HG03342 (cell line): ENCODE data around the gene ODAD4.
"Not testable (repeated sequence)": the region's sequence is repeated elsewhere in the genome, so short reads cannot be mapped to it uniquely, and the experiment has no call there.

Experiments
- ATAC-seq: cut with Tn5 transposase; IDR thresholded peaks from one replicate; pipeline ENCODE4 v1.9.1; 2021; ENCODE audit warnings: mild to moderate bottlenecking, moderate library complexity; ENCODE audit not compliant: unreplicated experiment

Gene ODAD4

DNA sequence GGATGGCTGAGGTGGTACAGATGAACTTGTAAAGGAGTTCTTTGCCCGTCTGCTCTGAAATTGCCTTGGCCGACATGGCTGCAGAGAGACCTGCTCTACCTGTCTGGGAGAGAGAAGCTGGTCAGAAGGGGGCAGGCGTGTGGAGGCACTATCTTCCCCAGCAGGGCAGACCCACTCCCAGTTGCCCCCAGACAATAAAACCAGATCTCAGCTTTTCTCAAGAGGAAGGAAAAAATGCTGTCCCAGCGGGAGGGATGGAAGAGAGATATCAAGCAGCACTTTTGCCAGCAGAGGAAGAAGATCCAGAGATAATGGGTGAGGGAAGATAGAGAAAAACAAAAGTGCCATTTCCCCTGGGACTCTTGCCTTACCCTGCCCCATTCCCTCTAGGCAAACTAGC lies 16.6 kb upstream of the ODAD4 start:
- no peak for ATAC-seq

DNA sequence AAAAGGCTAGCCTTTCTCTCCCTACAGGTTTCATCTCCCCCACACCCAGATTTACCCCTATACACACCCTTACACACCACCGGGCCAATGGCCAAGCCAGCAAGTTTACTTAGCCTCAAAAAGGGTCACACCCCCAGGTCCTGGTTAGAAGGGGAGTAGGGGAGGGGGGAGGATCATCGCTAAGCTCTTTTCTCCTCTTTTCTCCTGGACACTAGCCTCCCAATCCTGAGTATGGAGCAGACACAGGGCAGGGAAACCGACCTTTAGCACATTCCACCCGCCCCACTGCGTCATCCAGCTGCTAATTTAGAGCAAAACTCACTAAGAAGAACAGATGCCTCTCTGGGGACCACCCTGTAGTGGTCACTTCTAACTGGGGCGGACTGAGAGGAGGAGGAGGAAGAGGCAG lies 16.1 kb upstream of the ODAD4 start:
- ATAC-seq: no peak

DNA sequence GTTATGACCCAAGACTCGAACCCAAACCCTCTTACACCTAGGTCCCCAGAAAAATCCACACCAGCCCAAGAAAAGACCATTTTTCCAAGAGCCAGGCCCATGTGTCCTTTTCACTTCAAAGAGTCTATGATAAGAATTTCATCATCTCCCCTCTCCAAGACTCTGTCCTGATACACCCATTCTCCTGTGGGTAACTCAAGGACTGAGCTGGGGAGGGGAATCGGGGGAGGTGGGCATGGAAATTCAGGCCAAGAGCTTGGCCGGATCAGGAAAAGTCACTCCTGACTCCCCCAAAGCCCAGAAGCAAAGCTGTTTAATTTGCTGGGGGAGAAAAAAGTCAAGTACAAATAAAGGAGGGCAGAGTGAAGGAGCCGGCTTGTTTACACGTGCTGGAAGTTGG lies 15.4 kb upstream of the ODAD4 start:
- ATAC-seq: no peak

DNA sequence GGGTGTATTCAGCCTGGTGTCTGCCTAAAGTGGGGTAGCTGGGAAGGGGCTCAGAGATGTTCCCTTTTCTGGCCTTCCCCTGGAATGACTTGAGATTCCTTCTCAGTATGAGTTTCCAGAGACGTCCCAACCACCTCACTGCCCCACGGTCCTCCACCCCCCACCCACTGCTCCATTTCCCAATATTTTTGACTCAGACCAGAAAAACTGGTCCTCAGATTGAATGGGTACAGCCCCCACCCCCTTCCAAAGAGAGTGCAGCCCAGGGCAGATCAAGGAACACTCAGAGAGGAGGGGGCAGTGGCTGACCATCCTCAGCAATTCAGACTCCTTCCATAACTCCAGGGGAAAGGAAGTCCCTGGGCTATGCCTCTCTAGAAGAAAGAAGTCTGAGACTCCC lies 14.9 kb upstream of the ODAD4 start:
- ATAC-seq: no peak

DNA sequence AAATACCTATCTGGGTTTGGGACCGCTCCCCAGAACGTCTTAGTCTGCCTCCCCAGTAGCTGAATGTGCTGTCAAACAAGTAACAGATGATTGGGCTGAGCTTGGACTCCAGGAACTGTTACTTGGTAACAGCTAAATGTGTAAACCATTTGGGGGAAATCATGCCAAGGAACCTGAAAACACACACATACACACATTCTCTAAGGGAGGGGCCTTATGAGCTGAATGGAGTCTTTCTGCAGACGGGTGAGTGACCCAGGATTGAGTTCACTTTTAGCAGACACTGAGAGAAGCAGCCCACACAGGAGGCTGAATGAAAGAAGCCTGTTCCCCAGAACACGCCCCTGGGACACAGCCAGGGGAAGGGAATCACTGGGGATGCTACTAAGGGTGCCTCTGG lies 13.2 kb upstream of the ODAD4 start:
- no peak for ATAC-seq

DNA sequence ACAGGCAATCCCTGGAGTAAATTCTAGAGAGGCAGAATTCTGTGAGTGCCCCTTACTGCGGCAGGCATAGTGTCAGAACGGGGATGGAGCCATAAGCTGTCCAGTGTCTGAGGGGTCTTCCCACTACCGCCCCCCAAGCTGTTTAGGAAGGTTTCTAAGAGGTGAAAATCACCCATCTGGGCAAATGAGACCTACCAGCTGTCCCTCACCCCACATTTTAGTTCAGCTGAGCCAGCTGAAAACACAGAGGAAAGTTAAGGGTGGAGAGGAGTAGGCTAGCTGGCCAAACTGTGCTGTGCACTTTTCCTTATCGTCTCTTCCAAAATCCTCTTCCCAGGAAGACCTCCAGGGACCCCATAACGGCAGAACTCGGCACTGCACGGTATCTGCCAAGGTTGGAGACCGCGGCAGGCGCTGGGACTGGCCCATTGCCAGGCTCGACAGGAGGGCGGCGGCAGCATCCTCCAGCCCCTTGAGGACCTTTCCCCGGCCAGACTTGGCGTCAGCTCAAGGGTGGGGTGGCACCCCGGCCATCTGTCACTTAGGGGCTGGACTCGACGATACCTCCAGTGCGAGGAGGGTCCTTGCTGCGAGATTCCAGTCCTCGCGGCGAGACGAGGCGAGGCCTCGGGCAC lies 12.6 kb upstream of the ODAD4 start:
- ATAC-seq: no peak

DNA sequence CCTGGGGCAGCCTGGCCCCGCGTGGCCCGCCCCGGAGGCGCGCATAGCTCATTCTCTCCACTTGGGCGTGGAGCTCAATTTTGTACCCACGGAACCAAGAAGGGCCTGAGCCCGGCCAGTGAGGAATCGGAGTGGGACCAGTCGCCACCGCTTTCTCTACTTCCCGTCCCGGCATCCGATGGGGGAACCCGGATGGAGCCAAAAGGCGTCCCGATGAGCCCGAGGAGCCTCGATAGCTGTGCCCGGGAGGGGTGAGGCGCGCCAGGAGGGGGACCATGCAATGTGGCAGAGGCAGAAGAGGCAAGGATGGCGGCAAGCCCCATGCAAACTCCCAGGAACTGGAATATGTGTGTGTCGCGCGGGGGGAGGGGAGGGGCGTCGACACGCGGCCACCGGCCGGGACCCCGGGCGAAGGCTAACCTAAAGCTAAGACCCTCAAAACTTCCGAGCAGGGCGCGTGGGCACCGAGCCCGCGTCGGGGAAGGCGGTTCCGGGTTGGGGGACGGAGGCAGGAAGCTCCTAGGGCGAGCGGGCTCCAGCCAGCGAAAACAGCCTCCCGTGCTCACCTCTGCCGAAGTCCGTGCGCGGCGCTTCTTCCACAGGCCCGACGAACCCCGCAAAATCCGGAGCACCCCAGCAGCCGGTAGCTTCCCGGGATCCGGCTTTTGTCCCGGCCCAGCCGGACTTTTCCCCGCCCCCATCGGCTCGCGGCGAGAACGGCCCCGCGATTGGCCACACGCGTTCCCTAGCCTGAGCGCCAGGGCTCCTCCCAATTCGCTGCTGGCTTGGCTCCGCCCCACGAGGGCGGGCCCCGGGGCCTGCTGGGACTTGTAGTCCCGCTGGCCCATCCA lies 11.9 kb upstream of the ODAD4 start, which contains the start of gene ACLY:
TSS of gene ACLY (minus strand) at position 638 of the 851 bp plus-strand sequence. CDS start 5,078 bp downstream, outside the sequence.
- ATAC-seq: peak; percentile 92

DNA sequence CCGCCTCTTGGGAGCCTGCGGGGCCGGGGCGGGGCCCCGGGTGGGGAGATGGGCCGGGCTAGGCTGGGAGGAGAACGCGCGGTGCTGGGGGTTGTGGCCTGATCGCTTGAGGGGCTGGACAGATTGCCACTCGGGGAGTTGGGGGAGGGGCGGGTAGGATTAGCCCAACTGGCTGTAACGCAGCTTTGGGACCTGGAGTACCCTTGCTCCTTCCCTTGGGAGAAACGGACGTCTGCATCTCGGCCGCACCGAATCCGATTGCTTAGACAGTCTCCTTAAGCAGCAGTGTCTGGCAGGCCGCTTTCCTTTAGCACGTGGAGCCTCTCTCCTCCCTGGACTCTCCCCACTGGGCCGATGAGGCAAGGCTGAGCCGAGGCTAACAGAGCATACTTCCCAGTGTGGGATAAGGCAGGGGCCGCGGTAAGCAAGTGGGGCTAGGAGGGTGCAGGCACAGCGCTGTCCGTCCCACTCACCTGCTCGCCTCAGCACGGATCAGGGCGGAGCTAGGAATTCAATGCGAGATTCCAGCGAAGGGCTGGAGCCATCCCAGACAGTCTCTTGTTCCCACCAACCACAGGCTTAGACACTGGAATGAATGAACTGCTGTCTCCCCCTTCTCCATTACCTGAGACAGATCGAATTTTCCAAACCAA lies 11.1 kb upstream of the ODAD4 start:
- peak; percentile 11 for ATAC-seq

DNA sequence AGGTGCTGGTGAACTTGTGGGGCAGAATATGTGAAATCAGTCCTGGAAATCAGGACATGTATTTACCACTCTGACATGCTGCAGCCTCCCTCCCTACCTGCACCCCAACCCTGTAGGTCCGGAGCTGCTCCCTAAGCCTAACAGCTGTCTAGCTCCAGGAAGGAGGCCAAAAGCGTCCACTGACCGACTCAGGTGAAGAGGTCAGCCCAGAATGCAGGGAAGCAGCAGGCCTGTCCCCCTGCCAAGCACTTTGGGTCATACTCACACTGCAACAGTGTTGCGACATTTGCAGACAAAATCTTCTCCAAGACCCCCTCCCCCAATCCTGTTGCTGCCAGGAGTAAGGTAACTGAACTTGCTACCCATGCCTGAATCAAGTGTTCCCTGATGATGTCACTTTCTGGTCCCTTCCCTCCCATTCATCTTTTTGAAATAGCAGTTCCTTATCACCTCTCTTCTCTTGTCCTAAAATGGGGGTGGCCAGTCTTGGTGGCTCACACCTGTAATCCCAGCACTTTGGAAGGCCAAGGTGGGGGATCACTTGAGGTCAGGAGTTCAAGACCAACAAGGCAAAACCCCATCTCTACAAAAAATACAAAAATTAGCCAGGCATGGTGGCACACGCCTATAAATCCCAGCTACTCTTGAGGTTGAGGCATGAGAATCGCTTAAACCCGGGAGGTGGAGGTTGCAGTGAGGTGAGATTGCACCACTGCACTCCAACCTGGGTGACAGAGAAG lies 10.4 kb upstream of the ODAD4 start:
- ATAC-seq: no peak

DNA sequence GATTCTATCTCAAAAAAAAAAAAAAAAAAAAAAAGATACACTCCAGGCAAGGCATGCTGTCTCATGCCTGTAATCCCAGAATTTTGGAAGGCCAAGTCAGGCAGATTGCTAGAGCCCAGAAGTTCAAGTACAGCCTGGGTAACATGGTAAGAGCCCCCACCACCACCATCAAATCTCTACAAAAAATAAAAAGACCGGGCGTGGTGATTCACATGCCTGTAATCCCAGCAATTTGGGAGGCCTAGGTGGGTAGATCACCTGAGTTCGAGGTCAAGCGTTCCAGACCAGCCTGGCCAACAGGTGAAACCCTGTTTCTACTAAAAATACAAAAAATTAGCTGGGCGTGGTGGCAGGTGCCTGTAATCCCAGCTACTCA lies 9.8 kb upstream of the ODAD4 start:
- no peak for ATAC-seq

DNA sequence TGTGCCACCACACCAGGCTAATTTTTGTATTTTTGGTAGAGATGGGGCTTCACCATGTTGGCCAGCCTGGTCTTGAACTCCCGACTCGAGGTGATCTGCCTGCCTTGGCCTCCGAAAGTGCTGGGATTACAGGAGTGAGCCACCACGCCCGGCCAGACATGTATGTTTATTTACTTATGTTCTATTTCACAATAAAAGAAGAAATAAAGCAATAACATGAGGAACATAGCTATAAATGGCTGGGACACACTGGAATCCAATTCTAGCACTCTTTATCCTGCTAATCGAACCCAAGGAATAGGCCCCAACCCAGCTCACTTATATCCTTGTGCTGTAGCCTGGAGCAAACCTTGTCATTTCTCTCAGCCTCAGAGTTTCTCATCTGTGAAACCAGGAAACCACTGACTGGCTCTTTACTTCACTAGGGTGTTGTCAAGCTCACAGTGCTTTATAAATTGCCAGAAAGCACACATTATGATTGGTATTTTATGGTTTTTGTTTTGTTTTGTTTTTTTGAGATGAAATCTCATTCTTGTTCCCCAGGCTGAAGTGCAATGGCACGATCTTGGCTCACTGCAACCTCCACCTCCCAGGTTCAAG lies 4.3 kb upstream of the ODAD4 start:
- no peak for ATAC-seq

DNA sequence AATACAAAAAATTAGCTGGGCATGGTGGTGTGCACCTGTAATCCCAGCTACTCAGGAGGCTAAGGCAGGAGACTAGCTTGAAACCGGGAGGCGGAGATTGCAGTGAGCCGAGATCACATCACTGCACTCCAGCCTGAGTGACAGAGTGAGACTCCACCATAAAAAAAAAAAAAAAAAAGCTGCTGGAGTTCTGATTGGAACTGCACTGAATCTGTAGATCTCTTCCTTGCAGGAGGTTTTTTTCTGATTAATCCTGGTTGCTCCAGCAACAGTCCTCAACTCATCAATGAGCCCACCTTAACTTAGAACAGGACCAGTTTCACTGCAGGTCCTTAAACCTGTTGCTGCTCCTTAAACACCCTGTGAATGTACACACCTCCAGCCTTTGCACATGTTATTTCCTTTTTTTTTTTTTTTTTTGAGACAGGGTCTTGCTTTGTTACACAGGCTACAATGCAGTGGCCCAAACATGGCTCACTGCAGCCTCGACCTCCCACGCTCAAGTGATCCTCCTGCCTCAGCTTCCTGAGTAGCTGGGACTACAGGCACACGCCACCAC lies 1.6 kb upstream of the ODAD4 start:
- ATAC-seq: no peak

DNA sequence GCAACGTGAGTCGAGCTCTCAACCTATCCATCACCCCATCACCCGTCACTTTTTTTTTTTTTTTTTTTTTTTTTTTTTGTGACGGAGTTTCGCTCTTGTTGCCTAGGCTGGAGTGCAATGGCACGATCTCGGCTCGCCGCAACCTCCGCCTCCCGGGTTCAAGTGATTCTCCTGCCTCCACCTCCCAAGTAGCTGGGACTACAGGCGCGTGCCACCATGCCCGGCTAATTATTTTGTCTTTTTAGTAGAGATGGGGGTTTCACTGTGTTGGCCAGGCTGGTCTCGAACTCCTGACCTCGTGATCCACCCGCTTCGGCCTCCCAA lies 378 bp downstream of the ODAD4 start:
- not testable (repeated sequence) for ATAC-seq

DNA sequence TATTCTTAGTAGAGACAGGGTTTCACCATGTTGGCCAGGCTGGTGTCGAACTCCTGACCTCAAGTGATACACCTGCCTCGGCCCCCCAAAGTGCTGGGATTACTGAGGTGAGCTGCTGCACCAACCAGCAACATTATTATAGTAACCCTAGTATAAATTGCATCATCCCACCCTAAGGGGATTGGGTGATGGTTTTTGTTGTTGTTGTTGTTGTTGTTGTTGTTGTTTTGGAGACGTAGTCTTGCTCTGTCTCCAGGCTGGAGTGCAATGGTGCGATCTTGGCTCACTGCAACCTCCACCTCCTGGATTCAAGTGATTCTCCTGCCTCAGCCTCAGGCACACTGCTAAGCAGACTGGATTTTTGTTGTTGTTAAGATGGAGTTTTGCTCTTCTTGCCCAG lies 1.3 kb downstream of the ODAD4 start:
- not testable (repeated sequence) for ATAC-seq

DNA sequence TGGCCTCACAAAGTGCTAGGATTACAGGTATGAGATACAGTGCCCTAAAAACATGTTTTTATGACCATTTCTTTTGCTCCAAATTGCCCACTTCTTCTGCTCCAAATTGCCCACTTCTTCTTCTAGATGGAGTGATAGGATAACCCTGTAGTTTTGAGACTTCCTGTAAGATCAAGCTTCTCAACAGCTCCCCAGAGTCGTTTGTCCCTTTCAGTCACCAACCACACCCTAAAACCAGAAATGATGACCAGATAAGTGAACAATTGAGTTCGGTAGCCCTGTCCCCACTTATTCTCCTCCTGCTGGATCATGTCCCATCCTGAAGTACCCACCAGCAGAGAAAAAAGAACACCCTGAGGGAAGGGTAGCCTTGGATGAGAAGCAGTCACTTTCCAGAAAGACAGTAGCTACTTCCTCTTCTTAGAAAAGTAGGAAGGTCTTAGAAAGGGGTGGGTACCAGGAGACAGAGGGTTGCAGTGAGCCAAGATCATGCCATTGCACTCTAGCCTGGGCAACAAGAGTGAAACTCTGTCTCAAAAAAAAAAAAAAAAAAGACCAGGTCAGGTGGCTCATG lies 2.5 kb downstream of the ODAD4 start:
- ATAC-seq: no peak

DNA sequence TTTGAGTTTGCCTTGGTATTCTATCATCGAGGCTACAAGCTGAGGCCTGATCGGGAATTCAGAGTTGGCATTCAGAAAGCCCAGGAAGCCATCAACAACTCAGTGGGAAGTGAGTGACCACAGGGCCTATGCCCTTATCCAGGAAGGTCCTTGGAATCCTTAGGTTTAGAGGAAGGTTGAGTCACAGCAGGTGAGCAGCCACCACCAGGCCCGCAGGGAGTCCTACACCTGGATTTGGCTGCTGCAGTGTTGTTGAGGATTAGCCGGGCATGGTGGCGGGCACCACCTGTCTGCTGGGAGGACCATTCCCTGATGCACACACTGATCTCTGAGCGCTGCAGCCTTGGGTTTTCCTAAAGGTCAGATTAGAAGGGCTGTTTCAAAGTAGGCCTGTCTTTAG lies 5.2 kb downstream of the ODAD4 start:
- no peak for ATAC-seq

DNA sequence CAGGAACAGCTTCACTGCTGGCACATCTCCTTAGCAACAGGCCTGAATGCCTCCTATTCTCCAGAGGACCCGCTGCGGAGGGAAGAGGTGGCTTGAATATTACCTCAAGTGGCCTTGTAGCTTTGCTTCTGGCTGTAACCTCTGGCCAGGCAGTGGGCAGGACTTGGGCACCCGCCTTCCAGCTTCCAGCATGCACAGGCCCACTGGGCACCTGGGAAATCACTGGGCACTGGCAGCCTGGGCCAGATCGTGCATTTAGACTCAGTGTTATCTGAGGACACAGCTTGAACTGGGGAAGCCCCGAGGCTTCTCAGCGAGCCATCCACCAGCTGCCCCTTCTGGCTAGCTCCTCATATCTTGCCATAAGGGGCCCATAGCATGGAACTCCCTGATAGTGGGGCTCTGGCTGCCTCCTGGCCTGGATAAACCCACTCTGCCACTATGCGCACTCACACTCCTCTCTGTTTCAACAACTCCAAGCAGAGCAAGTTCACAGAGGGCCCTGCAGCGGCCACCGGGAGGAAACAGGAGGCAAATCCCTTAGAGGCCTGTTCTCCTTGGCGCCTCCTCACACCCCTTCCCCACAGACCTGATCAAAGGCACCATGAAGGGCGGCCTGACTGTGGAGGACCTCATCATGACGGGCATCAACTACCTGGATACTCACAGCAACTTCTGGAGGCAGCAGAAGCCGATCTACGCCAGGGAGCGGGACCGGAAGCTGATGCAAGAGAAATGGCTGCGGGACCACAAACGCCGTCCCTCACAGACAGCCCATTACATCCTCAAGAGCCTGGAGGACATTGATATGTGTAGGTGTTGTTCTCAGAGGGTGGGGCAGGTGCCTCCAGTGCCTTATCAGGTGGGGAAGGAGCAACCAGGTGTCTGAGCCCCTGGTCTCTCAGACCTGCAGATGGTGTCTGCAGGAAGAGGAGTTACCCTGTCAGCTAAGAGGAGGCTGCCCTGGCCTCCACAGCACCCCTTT lies 7.8 kb downstream of the ODAD4 start:
- ATAC-seq: no peak

DNA sequence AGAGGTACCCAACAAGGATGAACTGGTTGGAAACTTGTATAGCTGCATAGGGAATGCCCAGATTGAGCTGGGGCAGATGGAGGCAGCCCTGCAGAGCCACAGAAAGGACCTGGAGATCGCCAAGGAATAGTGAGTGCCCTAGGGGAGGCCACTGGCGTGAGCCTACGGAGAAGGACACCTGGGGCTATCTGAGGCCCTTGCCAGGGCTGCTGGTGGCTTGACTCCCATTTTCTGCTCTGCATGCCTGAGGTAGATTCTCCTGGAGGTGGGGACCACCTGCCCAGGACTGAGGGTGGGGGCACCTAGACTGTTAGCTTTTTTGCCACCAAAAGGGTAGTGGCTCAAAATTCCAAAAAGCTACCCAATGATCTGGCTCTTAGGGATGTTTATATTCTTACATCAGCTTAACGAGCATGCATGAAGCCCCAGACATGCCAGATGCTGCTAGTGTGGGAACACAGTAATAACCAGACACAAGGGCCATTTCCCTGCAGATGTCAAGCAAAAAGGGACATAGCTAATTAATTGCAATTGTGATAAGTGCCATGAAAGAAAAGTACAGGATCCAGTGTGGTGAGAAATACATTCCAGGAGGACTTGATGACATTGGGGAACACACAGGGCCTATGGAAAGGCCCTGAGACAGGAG lies 8.8 kb downstream of the ODAD4 start:
- ATAC-seq: no peak

DNA sequence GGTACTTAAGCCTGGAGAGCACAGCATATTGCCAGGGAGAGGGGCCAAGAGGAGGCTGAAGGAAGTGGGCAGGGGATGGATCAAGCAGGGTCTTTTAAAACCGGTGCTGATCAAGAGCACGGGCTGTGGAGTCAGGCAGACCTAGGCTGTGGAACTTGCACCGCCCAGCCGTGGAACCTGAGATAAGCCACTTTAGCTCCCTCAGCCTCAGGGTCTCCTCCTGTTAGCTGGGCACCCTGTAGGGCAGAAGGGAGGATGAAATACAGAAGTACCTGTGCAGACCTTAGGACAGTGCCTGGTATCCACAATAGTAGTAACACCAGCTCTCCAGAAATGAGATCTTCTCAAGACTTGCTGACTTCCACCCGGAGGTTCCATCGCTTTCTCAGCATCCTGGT lies 9.3 kb downstream of the ODAD4 start:
- ATAC-seq: no peak
